AG20443 (cell line): Measurements from ENCODE around the gene USP24.
"Not testable (repeated sequence)": the region's sequence is repeated elsewhere in the genome, so short reads cannot be mapped to it uniquely, and the experiment has no call there.

Source experiments
- DNase-seq: peaks from one replicate; pipeline ENCODE4 v3.0.0; 2012; ENCODE audit warnings: low spot score, mixed read lengths

Gene USP24

DNA sequence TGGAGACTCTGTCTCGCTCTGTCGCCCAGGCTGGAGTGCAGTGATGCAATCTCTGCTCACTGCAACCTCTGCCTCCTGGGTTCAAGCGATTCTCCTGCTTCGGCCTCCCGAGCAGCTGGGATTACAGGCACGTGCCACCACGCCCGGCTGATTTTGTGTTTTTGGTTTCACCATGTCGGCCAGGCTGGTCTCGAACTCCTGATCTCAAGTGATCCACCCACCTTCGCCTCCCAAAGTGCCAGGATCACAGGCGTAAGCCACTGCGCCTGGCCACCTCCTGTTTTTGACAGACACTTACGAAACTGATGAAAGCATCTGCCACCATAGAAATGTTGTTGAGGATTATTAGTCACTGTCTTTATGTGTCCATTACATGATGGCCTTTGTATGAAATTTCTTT, 106.2 kb downstream of the USP24 start:
- DNase-seq, result not testable (repeated sequence)

DNA sequence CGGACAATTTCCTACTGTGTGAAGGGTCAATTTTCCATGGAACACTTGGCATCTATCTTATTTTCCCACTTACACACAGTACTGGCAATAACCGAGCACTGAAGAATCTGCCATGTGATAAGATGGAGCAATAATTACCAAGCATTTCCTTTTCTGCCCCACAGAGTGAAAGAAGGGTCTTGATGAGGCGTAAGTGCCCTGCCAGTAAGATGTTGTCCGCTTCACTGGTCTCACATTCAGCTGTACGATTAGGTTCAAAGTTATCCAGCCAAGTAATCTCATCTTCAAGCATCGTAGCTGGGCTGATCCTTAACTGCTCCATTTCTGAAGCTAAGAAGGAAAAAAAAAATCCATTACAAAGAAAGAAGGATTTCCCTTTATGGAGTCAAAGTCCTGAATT, 108.1 kb downstream of the USP24 start:
- DNase-seq, result no peak

GRCh38 chr1:55103891-55104290, 111.3 kb downstream of the USP24 start:
- DNase-seq, result no peak

DNA sequence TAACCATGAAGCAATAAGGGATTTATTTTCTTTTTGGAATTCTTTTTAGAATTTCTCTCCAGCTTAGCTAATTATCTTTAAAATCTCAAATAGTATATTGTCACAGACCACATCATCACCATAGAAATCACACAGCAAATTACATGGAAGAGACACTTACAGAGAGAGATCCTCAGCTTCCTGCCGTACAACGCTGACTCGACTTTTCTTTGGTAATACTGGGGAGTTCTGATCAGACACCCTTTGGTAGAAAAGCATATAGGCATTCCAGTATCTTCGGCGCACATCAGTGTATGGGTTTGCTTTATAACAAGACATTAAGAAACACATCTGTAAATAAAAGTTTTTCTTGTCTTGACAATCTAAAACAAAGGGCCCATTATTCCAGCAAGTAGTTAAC, 120.1 kb downstream of the USP24 start:
- no peak for DNase-seq

- no peak for DNase-seq
Observed at GRCh38 chr1:55092475-55092874, 122.7 kb downstream of the USP24 start.

- DNase-seq, result no peak
Observed at GRCh38 chr1:55089683-55090082, 125.5 kb downstream of the USP24 start.

DNA sequence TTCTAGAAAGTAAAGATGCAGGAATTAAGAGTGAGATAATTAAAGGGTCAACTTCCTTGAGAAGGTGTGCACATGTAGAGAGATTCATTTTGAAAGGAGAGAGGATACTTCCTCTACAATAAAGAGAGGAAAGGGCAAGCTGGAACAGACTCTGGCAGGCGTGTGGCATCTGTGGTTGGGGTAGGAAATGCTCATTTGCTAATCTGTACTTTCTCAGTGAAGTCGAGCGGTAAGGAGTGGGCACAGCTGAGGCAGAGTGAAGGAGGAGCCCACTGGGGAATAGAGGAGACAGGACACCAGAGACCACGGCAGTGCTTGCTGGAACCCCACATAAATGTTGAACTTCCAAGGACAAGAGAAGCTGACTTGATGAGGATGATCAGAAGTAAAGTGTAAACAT, 126.8 kb downstream of the USP24 start:
- DNase-seq, result no peak

GRCh38 chr1:55087439-55087838, 127.7 kb downstream of the USP24 start:
- no peak for DNase-seq

DNA sequence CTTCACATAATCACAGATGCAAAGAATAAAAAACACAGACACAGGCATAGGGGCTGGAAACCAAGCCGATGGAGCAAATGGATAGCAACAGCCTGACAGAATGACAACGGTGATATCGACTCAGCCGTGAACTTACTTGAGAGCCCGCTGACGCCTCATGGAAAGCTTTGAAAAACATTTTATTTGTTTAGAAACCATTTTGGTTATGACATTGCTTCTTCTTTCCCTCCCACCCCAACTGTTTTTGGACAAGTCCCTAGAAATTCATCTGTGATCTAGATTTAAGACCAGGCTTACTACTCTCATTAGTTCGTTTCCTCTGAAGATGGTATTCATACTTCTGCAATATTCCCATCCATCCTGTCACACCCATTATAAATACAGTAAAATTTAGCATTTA, 130.9 kb downstream of the USP24 start:
- DNase-seq, result no peak

GRCh38 chr1:55081905-55082296, 133.3 kb downstream of the USP24 start:
- DNase-seq, result no peak

DNA sequence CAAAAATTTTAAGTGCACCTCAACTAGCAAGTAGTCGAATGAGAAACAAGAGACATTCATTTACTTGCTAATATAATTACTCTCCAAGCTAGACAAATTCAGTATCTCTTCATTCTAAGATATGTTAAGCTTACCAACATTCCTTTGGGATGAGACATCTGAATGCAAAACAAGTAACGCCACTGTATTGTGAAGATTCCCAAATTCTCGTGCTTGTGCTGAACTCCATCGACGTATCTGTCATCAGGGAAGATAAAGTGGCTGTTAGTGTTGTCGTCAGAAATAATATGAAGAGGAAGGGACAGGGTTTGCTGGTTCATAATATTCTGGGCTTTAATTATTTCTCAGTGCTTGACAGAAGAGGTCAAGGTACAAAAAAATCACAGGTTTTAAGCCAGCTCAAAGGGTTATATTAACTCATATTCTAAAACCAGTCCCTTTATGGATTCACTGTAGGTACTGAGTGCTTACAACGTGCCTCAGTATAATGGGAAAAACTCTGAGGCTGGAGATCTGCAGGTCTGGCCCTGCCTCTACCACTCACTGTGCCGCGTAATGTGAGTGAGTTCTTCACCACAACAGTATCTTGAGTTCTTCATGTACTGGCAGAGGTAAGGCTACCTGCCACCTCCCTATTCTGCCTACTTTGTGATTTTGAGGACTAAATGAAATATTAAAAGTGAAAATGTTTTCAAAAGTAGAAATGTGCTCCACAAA, 133.8 kb downstream of the USP24 start:
- DNase-seq, result peak; percentile 59

GRCh38 chr1:55079651-55080050, 135.5 kb downstream of the USP24 start:
- DNase-seq, result no peak

GRCh38 chr1:55078470-55078869, 136.7 kb downstream of the USP24 start:
- no peak for DNase-seq

GRCh38 chr1:55076356-55076755, 138.8 kb downstream of the USP24 start:
- no peak for DNase-seq

GRCh38 chr1:55074455-55074854, 140.7 kb downstream of the USP24 start:
- DNase-seq, result no peak

DNA sequence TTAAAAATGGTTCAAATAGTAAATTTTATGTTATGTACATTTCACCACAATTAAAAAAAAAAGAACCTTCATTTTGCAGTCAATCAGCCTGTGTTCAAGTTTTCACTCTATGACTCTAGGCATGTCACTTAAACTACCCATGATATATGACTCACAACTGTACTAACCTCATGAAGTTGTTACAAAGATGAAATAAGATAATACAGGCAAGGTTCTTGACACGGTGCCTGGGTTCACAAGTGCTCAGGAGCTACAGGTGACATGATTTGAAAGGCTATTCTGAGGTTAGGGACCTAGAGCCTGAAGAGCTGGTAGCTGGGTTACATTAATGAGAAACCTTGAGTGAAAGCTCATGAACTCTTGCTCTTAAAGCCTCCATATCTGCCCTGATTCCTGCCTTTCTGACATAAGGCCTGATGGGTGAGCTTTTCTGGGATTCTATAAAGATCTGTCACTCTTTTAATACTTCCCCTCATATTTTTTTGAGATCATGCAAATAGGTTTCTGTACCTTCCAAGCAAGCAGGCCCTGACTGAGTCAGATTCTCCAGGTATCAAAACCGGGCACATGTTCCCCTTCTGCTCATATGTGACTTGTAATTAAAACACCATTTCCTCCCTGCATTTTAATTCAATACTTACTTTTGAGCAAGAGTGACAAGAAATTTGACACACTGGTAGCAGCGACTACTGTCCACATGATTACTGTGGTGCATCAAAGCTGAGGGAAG, 141.8 kb downstream of the USP24 start:
- no peak for DNase-seq

GRCh38 chr1:55071477-55071876, 143.7 kb downstream of the USP24 start:
- peak; percentile 77 for DNase-seq

DNA sequence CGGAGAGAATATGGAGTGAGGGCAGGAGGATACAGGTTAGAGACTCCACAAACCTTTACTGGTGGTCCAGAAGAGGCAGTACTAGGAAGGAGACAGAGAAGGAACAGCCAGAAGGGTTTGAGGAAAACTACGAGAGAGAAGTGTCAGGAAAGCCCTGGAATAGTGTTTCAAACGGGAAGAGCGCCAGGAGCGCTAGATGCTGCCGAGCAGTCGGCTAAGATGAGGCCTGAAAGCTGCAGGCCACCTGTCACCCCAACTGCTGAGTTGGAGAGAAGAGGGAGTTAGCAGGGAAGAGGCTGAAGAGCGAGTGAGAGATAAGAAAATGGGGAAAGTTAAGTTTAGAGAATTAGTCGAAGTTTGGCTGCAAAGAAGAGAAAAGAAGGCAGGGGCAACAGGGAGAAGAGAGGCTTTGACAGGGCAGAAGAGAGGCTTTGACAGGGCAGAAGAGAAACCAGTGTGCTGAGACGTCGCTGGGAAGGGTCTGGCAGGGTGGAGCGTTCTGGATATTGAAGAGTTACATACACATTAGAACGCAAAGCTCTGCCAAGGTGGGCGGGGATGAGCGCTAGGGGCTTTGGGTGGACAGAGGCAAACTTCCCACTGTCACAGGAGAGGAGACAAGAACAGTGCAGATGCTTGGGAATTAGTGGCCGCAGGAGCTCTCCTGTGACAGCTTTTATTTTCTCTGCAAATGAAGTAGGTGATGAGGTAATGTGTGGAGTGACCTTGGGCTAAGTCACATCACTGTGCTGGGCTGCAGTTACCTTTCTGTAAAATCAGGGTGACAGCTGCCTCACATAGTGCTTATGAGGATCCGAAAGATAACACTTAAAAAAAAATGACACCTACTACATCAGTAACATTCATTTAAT, 144.6 kb downstream of the USP24 start:
- no peak for DNase-seq

GRCh38 chr1:55069280-55069679, 145.9 kb downstream of the USP24 start:
- no peak for DNase-seq

GRCh38 chr1:55068638-55069037, 146.5 kb downstream of the USP24 start:
- no peak for DNase-seq

GRCh38 chr1:55067914-55068313, 147.2 kb downstream of the USP24 start:
- DNase-seq, result no peak

DNA sequence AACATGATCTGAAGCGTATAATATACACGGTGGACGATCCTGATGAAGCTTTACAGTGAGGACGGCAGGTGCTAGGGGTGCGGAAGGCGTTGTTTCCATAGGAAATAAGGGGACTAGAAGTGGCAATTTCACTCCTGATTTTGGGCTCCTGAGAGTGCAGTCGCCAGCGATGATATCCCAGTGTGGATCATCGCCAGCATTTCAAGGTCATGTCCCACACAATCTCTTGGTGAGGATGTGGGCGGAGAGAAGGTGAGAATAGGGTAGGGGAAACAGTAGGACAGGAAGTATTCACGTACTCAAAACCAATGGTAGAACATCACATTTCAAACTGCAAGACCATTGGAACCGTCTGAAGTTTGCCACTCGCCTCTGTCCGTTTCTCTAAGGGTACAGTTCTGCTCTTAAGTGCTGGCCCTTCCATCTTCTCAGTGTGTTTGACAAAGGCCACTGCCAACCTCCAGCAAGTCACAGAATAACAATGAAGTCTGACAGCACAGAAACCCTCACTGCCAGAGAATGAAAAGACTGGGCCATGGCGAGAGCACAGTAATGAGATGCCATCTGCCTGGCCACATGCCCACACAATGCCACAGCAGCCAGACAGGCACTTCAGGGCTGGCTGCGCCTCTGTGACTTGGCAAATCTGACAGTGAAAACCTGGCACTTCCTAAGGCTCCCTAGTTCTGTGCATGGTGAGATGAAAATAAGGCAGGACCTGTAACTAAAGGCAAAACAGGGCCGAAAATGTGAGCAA, 148.0 kb downstream of the USP24 start:
- DNase-seq, result no peak
